ENCODE measurements around the gene GKAP1.
A peak's percentile ranks its signal among the peaks of the same experiment; 100 is the strongest.

Gene GKAP1

DNA sequence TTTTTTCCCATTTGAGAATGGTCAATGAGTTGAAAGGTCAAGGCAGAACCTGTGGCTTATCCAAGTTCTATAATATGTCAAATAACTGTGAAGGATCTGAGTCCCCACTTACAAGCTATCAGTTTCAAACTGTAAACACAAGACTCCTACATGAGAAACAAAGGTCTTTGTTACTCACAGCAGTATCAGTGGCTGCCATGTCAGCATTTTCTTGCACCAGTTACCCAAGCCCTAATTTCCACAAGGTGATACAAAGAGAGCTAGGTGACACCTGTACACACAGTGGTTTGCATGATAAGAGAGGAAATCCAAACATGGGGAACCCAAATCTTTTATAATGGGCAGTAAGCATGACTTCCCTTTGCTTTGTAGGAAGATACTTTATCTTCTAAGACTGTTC lies 101.8 kb downstream of the GKAP1 start:
- TF ChIP-seq TEAD4 (IDR thresholded peaks at IDR 0.05): no peak
- no peak for TF ChIP-seq CREB1 (IDR thresholded peaks at IDR 0.05; ENCODE audit: low read depth)
- no peak for TF ChIP-seq EP300 (IDR thresholded peaks at IDR 0.05; ENCODE audit: borderline replicate concordance)
- TF ChIP-seq YY1 (IDR thresholded peaks at IDR 0.05; ENCODE audit: low read depth): no peak
- no peak for TF ChIP-seq RAD21 (IDR thresholded peaks at IDR 0.05; ENCODE audit: low read depth)
- TF ChIP-seq FOXM1 (IDR thresholded peaks at IDR 0.05; ENCODE audit: borderline replicate concordance, low read depth): no peak
- no peak for TF ChIP-seq TAF1 (IDR thresholded peaks at IDR 0.05; ENCODE audit: low read depth)
- TF ChIP-seq, protein P1, sequence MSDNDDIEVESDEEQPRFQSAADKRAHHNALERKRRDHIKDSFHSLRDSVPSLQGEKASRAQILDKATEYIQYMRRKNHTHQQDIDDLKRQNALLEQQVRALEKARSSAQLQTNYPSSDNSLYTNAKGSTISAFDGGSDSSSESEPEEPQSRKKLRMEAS (IDR thresholded peaks at IDR 0.05): no peak
- no peak for TF ChIP-seq TCF12 (IDR thresholded peaks at IDR 0.05; ENCODE audit: low read depth)
- no peak for TF ChIP-seq EGR1 (IDR thresholded peaks at IDR 0.05)
- TF ChIP-seq ZBTB7A (IDR thresholded peaks at IDR 0.05; ENCODE audit: low read depth): no peak
- no peak for TF ChIP-seq NFIC (IDR thresholded peaks at IDR 0.05)
- TF ChIP-seq, protein P2, sequence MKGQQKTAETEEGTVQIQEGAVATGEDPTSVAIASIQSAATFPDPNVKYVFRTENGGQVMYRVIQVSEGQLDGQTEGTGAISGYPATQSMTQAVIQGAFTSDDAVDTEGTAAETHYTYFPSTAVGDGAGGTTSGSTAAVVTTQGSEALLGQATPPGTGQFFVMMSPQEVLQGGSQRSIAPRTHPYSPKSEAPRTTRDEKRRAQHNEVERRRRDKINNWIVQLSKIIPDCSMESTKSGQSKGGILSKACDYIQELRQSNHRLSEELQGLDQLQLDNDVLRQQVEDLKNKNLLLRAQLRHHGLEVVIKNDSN (IDR thresholded peaks at IDR 0.05): no peak
- TF ChIP-seq, protein P3, sequence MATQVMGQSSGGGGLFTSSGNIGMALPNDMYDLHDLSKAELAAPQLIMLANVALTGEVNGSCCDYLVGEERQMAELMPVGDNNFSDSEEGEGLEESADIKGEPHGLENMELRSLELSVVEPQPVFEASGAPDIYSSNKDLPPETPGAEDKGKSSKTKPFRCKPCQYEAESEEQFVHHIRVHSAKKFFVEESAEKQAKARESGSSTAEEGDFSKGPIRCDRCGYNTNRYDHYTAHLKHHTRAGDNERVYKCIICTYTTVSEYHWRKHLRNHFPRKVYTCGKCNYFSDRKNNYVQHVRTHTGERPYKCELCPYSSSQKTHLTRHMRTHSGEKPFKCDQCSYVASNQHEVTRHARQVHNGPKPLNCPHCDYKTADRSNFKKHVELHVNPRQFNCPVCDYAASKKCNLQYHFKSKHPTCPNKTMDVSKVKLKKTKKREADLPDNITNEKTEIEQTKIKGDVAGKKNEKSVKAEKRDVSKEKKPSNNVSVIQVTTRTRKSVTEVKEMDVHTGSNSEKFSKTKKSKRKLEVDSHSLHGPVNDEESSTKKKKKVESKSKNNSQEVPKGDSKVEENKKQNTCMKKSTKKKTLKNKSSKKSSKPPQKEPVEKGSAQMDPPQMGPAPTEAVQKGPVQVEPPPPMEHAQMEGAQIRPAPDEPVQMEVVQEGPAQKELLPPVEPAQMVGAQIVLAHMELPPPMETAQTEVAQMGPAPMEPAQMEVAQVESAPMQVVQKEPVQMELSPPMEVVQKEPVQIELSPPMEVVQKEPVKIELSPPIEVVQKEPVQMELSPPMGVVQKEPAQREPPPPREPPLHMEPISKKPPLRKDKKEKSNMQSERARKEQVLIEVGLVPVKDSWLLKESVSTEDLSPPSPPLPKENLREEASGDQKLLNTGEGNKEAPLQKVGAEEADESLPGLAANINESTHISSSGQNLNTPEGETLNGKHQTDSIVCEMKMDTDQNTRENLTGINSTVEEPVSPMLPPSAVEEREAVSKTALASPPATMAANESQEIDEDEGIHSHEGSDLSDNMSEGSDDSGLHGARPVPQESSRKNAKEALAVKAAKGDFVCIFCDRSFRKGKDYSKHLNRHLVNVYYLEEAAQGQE (IDR thresholded peaks at IDR 0.05; ENCODE audit: low read depth): no peak
- no peak for TF ChIP-seq CEBPB (IDR thresholded peaks at IDR 0.05)

DNA sequence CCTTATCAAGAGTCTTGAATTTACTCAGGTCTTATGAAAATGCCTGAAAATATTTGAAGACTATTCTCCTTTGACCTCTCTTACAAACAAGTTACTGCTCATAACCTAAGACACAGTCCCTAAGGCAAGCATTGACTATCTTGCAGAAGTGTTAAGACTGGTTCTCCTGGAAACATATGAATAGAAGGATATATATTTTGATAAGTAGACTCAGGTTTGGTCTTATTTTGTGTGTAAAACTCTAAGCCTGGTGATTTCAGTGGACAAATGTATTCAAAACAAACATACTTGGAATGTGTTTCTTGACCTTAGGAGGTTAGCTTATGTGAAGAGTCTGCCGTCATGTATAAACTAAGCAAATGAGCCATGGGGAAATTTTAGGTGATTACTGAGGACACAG lies 102.3 kb downstream of the GKAP1 start:
- TF ChIP-seq ZBTB7A (IDR thresholded peaks at IDR 0.05; ENCODE audit: low read depth): no peak
- no peak for TF ChIP-seq TCF12 (IDR thresholded peaks at IDR 0.05; ENCODE audit: low read depth)
- TF ChIP-seq RAD21 (IDR thresholded peaks at IDR 0.05; ENCODE audit: low read depth): no peak
- TF ChIP-seq FOXM1 (IDR thresholded peaks at IDR 0.05; ENCODE audit: borderline replicate concordance, low read depth): no peak
- no peak for TF ChIP-seq CEBPB (IDR thresholded peaks at IDR 0.05)
- TF ChIP-seq, protein P1 (IDR thresholded peaks at IDR 0.05): no peak
- no peak for TF ChIP-seq YY1 (IDR thresholded peaks at IDR 0.05; ENCODE audit: low read depth)
- no peak for TF ChIP-seq TEAD4 (IDR thresholded peaks at IDR 0.05)
- no peak for TF ChIP-seq NFIC (IDR thresholded peaks at IDR 0.05)
- TF ChIP-seq TAF1 (IDR thresholded peaks at IDR 0.05; ENCODE audit: low read depth): no peak
- TF ChIP-seq EP300 (IDR thresholded peaks at IDR 0.05; ENCODE audit: borderline replicate concordance): no peak
- TF ChIP-seq EGR1 (IDR thresholded peaks at IDR 0.05): no peak
- TF ChIP-seq, protein P3 (IDR thresholded peaks at IDR 0.05; ENCODE audit: low read depth): no peak
- TF ChIP-seq, protein P2 (IDR thresholded peaks at IDR 0.05): no peak
- no peak for TF ChIP-seq CREB1 (IDR thresholded peaks at IDR 0.05; ENCODE audit: low read depth)

DNA sequence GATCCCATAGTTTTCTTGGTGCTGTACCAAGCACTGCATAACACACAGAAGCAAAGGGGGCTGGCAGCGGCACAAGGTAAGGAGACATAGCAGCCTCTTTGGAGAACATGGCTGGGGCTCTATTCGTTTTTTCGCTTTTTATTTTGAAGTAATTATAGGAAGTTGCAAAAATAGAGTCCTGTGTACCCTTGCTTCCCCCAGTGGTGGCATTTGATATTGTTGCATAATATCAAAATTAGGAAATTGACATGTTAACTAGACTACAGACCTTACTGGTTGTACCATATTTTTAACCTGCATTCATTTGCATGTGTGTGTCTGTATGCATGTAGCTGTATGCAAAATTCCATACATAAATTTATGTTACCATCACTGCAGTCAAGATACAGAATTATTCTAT lies 103.2 kb downstream of the GKAP1 start:
- TF ChIP-seq CEBPB (IDR thresholded peaks at IDR 0.05): peak; percentile 39; the same call in 1 of the 2 replicates
- TF ChIP-seq, protein P3 (IDR thresholded peaks at IDR 0.05; ENCODE audit: low read depth): no peak

- TF ChIP-seq EP300 (IDR thresholded peaks at IDR 0.05; ENCODE audit: borderline replicate concordance) (no peak), RAD21 (IDR thresholded peaks at IDR 0.05; ENCODE audit: low read depth) (peak; percentile 16; the same call in 1 of the 2 replicates), TCF12 (IDR thresholded peaks at IDR 0.05; ENCODE audit: low read depth) (no peak)
Measured at GRCh38 chr9:83708515-83709158, 108.9 kb downstream of the GKAP1 start.
